Fibroblast of skin of right biceps (primary cell): ENCODE data around the gene GLE1.
A peak's percentile ranks its signal among the peaks of the same experiment; 100 is the strongest.

Experiments
- DNase-seq: peaks from one replicate; pipeline ENCODE4 v3.0.0-alpha.2; 2013

GLE1 gene

GRCh38 chr9:128504485-128505413 is at the start of gene GLE1:
TSS of gene GLE1 (plus strand) at chr9:128504719. CDS start at chr9:128504806, 87 bp downstream.
- peak; percentile 90 for DNase-seq

DNA sequence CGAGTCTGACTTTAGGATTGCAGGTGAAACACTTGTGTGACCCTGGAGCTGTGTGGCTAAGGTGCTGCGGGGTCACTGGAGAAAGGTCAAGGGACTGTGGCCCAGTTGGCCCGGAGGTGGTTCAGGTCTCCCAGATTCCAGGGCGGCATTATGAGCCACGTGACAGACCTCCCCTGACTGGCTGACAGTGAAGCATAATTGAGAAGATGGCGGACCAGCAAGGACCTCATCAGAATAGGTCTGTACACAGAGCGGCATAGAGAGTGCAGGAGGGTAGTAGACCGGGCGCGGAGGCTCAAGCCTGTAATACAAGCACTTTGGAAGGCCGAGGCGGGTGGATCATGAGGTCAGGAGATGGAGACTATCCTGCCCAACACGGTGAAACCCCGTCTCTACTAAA is 49.5 kb upstream of the GLE1 start:
- DNase-seq = no peak

GRCh38 chr9:128455849-128456612 is 48.5 kb upstream of the GLE1 start, which contains the start of gene ODF2:
TSS of gene ODF2 (plus strand) at chr9:128456006. CDS start at chr9:128456092, 86 bp downstream.
- peak; percentile 96 for DNase-seq

DNA sequence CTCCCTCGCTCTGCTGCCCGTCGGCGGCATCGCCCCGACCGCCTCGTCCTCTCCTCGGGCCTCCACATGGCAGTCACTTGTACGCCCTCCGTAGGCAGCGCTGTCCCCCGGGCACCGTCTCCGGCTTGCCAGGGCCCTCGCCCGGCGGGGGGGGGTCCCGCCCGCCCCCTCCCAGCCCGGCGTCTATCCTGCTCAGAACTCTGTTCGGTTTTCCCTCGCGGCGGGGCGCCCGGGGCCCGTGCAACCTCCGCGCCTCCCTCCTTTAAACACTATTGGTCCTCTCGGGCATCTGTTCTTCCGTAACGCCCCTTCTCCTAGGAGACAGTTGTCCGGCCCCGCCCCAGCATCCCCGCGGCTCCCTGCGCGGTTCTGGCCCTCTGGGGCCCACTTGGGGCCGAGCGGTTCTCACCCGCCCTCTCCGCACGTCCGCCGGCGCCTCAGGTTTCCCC is 47.9 kb upstream of the GLE1 start:
- DNase-seq = peak; percentile 75

- no peak for DNase-seq
Measured at GRCh38 chr9:128457207-128457606, 47.3 kb upstream of the GLE1 start.

DNA sequence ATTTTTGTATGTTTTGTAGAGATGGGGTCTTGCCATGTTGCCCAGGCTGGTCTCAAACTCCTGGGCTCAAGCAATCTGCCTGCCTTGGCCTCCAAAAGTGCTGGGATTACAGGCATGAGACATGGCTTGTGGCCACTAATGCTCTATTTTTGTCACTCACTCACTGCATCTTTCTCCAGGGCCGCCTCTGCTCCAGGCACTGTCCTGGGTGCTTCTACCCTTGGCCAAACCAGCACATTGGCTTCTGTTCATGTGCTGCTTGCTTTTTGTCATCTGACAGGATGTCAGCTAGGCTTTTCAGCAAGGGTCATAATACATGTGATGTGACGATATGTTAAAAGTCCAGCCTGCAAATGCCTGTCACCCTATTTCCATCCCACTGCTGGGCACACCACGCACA is 45.5 kb upstream of the GLE1 start:
- DNase-seq = no peak

- DNase-seq = no peak
Measured at GRCh38 chr9:128469070-128469469, 35.4 kb upstream of the GLE1 start.

DNA sequence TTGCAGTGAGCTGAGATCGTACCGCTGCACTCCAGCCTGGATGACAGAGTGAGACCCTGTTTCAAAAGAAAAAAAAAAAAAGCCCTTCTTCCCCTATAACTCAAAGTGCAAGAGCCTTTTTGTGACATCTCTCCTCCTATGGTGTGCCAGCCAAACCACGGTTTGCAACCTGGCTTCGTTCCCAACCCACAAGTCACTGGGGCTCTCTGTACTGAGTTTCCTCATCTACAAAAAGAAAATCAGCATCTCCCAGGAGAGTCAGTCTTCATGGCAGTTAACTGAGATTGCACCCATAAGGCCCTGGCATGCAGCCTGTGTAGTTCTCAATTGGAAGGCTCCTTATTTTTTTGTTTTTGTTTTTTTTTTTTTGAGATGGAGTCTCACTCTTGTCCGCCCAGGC is 34.0 kb upstream of the GLE1 start:
- DNase-seq = peak; percentile 58

DNA sequence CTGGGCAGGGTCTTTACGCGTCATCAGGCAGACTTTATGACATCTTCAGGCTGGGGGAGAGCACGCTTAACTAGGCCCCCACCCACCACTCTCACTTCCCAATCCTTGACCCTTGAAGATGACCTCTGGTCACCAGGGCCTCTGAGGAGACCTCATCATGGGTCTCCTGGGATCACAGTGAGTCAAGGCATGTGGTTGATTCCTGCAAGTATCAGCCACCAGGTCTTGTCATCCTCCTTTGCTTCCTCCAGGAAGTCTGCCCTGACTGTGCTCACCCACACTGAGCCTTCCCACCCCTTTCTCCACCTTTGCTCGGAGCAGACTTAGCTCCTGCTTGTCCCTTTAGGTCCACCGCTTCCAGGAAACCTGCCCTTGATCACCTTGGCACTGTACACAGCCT is 31.4 kb upstream of the GLE1 start:
- DNase-seq = no peak

DNA sequence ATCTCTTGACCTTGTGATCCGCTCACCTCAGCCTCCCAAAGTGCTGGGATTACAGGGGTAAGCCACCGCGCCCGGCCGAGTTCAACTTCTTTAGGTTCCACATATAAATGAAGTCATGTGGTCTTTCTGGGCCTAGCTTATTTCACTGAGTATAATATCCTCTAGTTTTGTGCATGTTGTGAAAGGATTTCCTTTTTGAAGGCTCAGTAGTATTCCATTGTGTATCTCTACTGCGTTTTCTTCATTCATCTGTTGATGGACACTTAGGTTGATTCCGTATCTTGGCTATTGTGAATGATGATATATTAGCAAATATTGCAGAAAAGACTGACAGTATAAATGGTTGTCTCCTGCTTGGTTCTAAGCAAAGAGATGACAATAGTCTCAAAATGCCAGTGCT is 28.7 kb upstream of the GLE1 start:
- no peak for DNase-seq

DNA sequence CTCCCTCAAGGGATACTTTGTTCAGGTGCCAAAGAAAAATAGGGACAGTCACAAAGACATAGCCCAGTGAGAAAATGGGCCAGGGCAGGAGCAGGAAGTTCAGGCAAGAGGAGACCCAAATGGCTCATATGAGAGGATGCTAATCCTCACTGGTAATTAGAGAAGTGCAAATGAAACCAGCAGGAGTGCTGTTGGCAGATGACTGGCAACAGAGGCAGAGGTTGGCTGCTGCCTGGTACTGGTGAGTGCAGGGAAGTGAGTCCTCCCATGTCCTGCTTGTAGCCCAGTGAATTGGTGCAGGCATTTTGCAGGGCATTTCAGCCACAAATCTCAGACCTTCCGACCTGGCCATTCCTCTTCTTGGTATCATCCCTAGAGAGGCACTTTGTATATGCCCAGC is 25.3 kb upstream of the GLE1 start:
- DNase-seq = no peak

GRCh38 chr9:128481561-128481960 is 23.0 kb upstream of the GLE1 start:
- DNase-seq = no peak

- DNase-seq = no peak
Measured at GRCh38 chr9:128482186-128482585, 22.3 kb upstream of the GLE1 start.

GRCh38 chr9:128484686-128485413 is 19.7 kb upstream of the GLE1 start:
- no peak for DNase-seq

GRCh38 chr9:128485414-128485855 is 19.1 kb upstream of the GLE1 start:
- no peak for DNase-seq

DNA sequence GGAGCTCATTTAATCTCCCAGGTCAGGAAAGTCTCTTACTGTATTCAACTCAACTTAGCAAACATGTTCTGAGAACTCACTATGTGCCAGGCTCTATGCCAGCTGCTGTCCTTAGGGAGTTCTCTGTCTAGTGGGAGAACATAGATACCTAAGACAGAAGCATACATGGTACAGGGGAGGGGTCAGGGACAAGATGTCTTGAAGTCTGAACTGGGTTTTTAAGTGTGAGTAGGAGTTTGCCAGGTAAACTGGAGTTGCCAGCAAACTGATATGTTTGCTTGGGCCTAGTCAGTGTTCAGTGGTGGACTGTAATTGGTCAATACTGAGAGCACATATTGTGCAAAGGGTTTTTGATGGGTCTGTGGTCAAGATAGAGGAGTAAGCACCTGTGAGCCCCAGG is 18.3 kb upstream of the GLE1 start:
- DNase-seq = no peak

DNA sequence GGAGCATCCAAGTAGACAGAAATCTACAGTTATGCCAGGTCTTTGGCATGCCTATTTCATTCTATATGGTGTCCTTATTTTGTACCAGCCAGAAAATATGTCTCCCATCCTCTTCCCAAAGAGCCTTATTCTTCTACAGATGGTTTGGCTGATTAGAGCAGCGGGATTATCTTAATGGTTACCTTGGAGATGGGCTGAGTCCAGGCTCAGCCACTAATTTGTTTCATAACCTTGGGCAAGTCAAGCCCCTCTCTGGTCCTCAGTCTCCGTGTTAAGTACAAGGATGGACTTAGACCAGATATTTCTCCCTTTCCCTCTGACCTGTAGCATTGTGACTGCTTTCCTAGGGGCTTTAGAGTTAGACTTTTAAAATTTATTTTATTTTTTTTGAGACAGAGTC is 11.1 kb upstream of the GLE1 start:
- DNase-seq = no peak

- no peak for DNase-seq
Measured at GRCh38 chr9:128494108-128494745, 10.3 kb upstream of the GLE1 start.

DNA sequence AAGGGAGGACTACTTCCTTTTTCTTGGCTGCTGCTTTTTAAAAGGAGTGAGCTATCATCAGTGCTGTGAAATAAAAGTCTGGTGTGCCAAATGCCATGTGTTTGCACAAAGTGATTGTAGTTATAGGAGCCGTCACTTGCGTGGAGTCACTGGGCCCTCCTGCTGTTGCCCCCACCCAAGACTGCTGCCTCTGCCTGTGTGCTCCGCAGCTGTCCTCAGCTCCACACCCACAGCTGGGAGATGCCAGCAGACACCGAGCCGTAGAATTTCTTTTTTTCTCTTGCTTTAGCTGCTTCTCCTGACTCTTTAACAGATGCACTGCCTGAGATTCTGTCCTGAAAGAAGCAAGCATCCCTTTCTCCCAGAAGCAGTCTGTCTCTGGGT is 9.8 kb upstream of the GLE1 start:
- DNase-seq = no peak

GRCh38 chr9:128495296-128495695 is 9.2 kb upstream of the GLE1 start:
- DNase-seq = no peak

DNA sequence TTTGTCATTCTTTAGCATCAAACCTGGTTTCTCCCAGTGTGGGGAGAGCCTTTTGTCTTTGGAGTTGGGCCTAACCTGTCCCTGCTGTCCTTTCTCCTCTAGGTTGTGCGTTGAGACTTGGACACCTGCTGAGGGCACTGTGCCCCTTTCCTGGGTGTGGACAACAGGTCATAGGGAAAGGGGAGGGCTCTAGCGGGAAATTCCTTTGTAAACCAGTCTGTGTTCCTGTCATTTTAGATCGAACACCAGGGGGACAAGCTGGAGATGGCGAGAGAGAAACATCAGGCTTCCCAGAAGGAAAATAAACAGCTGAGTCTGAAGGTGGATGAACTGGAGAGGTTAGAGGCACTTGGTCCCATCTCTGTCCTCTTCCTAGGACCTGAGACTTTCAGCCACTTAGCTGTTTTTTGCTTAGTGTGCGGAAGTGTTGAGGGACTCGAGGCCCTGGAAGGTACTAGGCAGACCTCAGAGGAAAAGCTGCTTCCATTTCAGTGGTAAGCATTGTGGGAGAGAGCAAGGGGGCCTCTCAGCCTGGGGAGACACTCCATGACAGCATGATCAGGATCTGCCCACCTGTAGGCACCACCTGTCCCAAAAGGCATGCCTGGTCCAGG is 8.6 kb upstream of the GLE1 start:
- DNase-seq = no peak
